Natural killer cell (primary cell): Measurements from ENCODE around the gene AJUBA. TPM values are rescaled to one million over a fixed set of nuclear protein-coding genes. Genes with fewer than 3 reads are reported as not detected.

Source experiments
- ATAC-seq, 3 donors: fragments of 150-1000 bp in 2 of 3; fragments of 200-7000 bp in 1 of 3; cut with Tn5 transposase; 1 replicate in 1 of 3; 2 replicates in 2 of 3; pipeline ENCODE4 v1.10.0; 2021; ENCODE audit warnings: mild to moderate bottlenecking in 2 of 3, moderate library complexity in 2 of 3
- DNase-seq, 2 donors: peaks; one replicate each; pipeline versions ENCODE4 v3.0.0 to v3.0.0-alpha.2; 2013 to 2021; ENCODE audit warnings: mixed read lengths in 1 of 2
- H3K27ac ChIP-seq: one replicate; pipeline ENCODE4 v1.5.1; 2013; ENCODE audit warnings: mild to moderate bottlenecking, low read length
- H3K27me3 ChIP-seq: one replicate; pipeline ENCODE4 v1.6.1; 2013; ENCODE audit warnings: low read length; ENCODE audit not compliant: control insufficient read depth, insufficient read depth
- H3K36me3 ChIP-seq: one replicate; pipeline ENCODE4 v1.6.1; 2013; ENCODE audit warnings: low read length; ENCODE audit not compliant: control insufficient read depth, insufficient read depth
- H3K4me1 ChIP-seq: one replicate; pipeline ENCODE4 v1.6.1; 2013; ENCODE audit warnings: low read length; ENCODE audit not compliant: control insufficient read depth, insufficient read depth
- H3K4me3 ChIP-seq: one replicate; pipeline ENCODE4 v1.5.1; 2013; ENCODE audit warnings: low read length
- H3K9me3 ChIP-seq: one replicate; pipeline ENCODE4 v1.6.1; 2013; ENCODE audit warnings: low read length; ENCODE audit not compliant: control insufficient read depth, insufficient read depth
- H3K27ac Mint-ChIP-seq, 2 donors: one replicate each; pipeline ENCODE4 v1.8.0; 2022; ENCODE audit warnings: mild to moderate bottlenecking in 2 of 2, mixed read lengths in 2 of 2, moderate library complexity in 1 of 2
- H3K27me3 Mint-ChIP-seq, 2 donors: one replicate each; pipeline ENCODE4 v1.8.0; 2022; ENCODE audit warnings: low read depth in 2 of 2, mixed read lengths in 2 of 2
- H3K36me3 Mint-ChIP-seq: one replicate; pipeline ENCODE4 v1.8.0; 2022; ENCODE audit warnings: mixed read lengths
- H3K4me1 Mint-ChIP-seq, 2 donors: one replicate each; pipeline ENCODE4 v1.8.0; 2022; ENCODE audit warnings: mixed read lengths in 2 of 2
- H3K4me3 Mint-ChIP-seq: one replicate; pipeline ENCODE4 v1.8.0; 2022; ENCODE audit warnings: mild to moderate bottlenecking, moderate library complexity, mixed read lengths
- H3K9me3 Mint-ChIP-seq, 2 donors: one replicate each; pipeline ENCODE4 v1.8.0; 2022; ENCODE audit warnings: mixed read lengths in 2 of 2
- WGBS: methylation state at CpG from one replicate; pipeline ENCODE4 v1.1.7; 2013; ENCODE audit warnings: missing lambda C conversion rate; ENCODE audit not compliant: insufficient coverage; 5-methylcytosine and 5-hydroxymethylcytosine counted together
- intact Hi-C: fragments of 100-400 bp; cut with micrococcal nuclease; formaldehyde crosslinking; loops from one replicate; pipeline ENCODE4 v1.14.2; 2022
- total RNA-seq, 4 donors: library from RNA; stranded (reverse); fragments of 120-200 nt in 1 of 4; gene quantifications; one replicate each; pipeline versions ENCODE4 v1.2.3 to v1.2.4, GENCODE V29; 2013 to 2022
- TF ChIP-seq, protein P1 (sequence below): fragments of 200-600 bp; IDR thresholded peaks from one replicate; pipeline ENCODE4 v1.8.0; 2022; ENCODE audit warnings: antibody characterized with exemption

Gene AJUBA
- total RNA-seq, 3 donors from 2014 or later (not counting 1 experiment from before 2014, with no cell fraction given) = 0.45 to 0.61 (median 0.56) TPM

DNA sequence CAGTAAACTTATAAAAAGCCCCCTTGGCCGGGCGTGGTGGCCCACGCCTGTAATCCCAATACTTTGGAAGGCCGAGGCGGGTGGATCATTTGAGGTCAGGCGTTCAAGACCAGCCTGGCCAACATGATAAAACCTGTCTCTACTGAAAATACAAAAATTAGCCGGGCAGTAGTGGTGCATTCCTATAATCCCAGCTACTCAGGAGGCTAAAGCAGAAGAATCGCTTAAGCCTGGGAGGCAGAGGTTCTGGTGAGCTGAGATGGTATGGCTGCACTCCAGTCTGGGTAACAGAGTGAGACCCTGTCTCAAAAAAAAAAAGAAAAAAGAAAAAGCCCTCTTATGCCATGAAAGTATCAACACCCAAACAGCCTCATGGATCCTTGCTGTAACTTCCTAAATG lies 56.8 kb downstream of the AJUBA start:
- TF ChIP-seq, protein P1, sequence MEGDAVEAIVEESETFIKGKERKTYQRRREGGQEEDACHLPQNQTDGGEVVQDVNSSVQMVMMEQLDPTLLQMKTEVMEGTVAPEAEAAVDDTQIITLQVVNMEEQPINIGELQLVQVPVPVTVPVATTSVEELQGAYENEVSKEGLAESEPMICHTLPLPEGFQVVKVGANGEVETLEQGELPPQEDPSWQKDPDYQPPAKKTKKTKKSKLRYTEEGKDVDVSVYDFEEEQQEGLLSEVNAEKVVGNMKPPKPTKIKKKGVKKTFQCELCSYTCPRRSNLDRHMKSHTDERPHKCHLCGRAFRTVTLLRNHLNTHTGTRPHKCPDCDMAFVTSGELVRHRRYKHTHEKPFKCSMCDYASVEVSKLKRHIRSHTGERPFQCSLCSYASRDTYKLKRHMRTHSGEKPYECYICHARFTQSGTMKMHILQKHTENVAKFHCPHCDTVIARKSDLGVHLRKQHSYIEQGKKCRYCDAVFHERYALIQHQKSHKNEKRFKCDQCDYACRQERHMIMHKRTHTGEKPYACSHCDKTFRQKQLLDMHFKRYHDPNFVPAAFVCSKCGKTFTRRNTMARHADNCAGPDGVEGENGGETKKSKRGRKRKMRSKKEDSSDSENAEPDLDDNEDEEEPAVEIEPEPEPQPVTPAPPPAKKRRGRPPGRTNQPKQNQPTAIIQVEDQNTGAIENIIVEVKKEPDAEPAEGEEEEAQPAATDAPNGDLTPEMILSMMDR = no peak
- H3K4me3 ChIP-seq = no peak overlapping the region

DNA sequence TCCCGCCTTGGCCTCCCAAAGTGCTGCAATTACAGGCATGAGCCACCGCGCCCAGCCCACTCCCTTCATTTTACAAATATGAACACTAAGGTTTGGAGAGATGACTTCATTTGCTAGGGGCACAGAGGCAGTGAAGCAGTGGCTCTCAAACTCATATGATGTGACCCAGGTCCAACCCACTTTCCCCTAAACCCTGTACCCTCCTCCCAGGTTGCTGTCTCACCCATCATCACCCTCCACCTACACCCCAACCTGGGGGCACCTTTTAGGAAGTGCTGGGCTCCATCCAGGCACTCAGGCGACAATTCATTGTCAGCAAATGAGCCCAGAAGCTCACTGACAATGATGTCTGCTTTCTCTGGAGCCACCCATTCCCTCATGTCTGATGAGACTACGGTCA lies 58.6 kb downstream of the AJUBA start:
- Mint-ChIP-seq H3K36me3 (no peaks in the 10 kb centered on the region), H3K4me3 (no peak overlapping the region), H3K27ac (no peak overlapping the region), H3K27me3 (peaks cover 0 to 3% of the 10 kb centered on the region in 2 donors), H3K4me1 (peaks cover 11 to 13% of the 10 kb centered on the region in 2 donors), H3K9me3 (no peaks in the 10 kb centered on the region)
- DNase-seq = no peak
- no peak for ATAC-seq
- Histone ChIP-seq H3K4me3 (no peak overlapping the region), H3K27me3 (no peaks in the 10 kb centered on the region), H3K9me3 (no peaks in the 10 kb centered on the region), H3K4me1 (peaks cover 12% of the 10 kb centered on the region), H3K27ac (no peak overlapping the region), H3K36me3 (peaks cover 28% of the 10 kb centered on the region)
- WGBS = 96% methylated on average over 4 of the region's 5 CpGs
- intact Hi-C loops = loop anchor here (10.0 kb wide), 1 partner anchor 1211 kb away; the partner anchor contains the start of genes FITM1 and PSME1
- TF ChIP-seq, protein P1 = no peak

More for the DNA sequence above, 56.8 kb downstream of the AJUBA start:
- H3K27ac Mint-ChIP-seq = no peak overlapping the region
- DNase-seq = no peak
- intact Hi-C loops = loop anchor here (10.0 kb wide), 1 partner anchor 1209 kb away; the partner anchor contains the start of genes FITM1 and PSME1
- Histone ChIP-seq H3K27ac (no peak overlapping the region), H3K27me3 (no peaks in the 10 kb centered on the region), H3K36me3 (peaks cover 28% of the 10 kb centered on the region), H3K4me1 (peaks cover 14% of the 10 kb centered on the region), H3K9me3 (no peaks in the 10 kb centered on the region)
- H3K36me3 Mint-ChIP-seq = no peaks in the 10 kb centered on the region
- no peak overlapping the region for H3K4me3 Mint-ChIP-seq
- H3K4me1 Mint-ChIP-seq = no peaks in the 10 kb centered on the region
- no peak for ATAC-seq
- WGBS = 99% methylated on average over 7 of the region's 8 CpGs
- no peaks in the 10 kb centered on the region for H3K27me3 Mint-ChIP-seq
- H3K9me3 Mint-ChIP-seq = no peaks in the 10 kb centered on the region

DNA sequence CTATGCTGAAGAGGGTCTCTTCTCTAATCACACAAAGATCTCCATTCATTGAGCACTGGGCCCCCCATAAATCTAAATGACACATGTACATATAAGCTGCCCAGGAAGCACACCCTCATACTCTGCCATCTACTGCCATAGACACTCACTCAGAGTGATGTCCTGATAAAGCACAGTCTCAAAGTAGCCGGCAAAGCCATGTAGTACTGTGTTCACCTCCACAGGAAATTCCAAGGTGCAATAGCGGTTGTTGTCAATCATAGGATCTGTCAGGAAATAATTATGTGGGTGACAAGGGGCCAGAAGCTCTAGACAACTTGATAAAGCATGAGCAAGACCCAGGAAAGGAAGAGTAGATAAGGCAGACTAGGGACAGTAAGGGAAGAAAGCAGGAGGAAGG lies 60.1 kb downstream of the AJUBA start:
- no peak for ATAC-seq
- Mint-ChIP-seq H3K4me1 (peaks cover 22 to 26% of the 10 kb centered on the region in 2 donors), H3K36me3 (no peaks in the 10 kb centered on the region), H3K27me3 (peaks cover 0 to 3% of the 10 kb centered on the region in 2 donors), H3K27ac (no peak overlapping the region), H3K9me3 (no peaks in the 10 kb centered on the region), H3K4me3 (no peak overlapping the region)
- intact Hi-C loops = loop anchor here (10.0 kb wide), 1 partner anchor 1213 kb away; the partner anchor contains the start of genes FITM1 and PSME1
- Histone ChIP-seq H3K36me3 (peaks cover 28% of the 10 kb centered on the region), H3K9me3 (no peaks in the 10 kb centered on the region), H3K4me1 (peaks cover 17% of the 10 kb centered on the region), H3K4me3 (no peak overlapping the region), H3K27ac (no peak overlapping the region), H3K27me3 (no peaks in the 10 kb centered on the region)
- WGBS = 100% methylated on average over 2 of the region's 2 CpGs
- TF ChIP-seq, protein P1 = no peak
- no peak for DNase-seq

Other genes with a start within 250 kb of the AJUBA start
- gene OXA1L, start 215.9 kb downstream of the AJUBA start, total RNA-seq = 100 to 1,000 TPM; 121 to 143 (median 125) TPM
- gene SLC7A7, start 167.1 kb downstream of the AJUBA start, total RNA-seq = 10 to 100 TPM in 1 of 3 donors, 1 to 10 TPM in 2; 4.3 to 16.8 (median 9.6) TPM
- 10 to 100 TPM; 40.5 to 42.0 (median 41.6) TPM for gene MRPL52, start 152.7 kb downstream of the AJUBA start, total RNA-seq
- gene MMP14, start 146.0 kb downstream of the AJUBA start, total RNA-seq = 1 to 10 TPM; 1.2 to 1.7 (median 1.4) TPM
- gene LRP10, start 110.8 kb downstream of the AJUBA start, total RNA-seq = 100 to 1,000 TPM in 2 of 3 donors, 10 to 100 TPM in 1; 97.8 to 118 (median 102) TPM
- gene REM2, start 99.3 kb downstream of the AJUBA start, total RNA-seq = 1 to 10 TPM; 4.0 to 8.1 (median 7.9) TPM
- 100 to 1,000 TPM in 2 of 3 donors, 10 to 100 TPM in 1; 86.4 to 120 (median 108) TPM for gene RBM23, start 63.4 kb downstream of the AJUBA start, total RNA-seq
- gene PRMT5, start 53.2 kb downstream of the AJUBA start, total RNA-seq = 10 to 100 TPM; 16.3 to 22.4 (median 18.5) TPM
- gene HAUS4, start 25.5 kb downstream of the AJUBA start, total RNA-seq = 10 to 100 TPM; 17.0 to 21.2 (median 20.2) TPM
- 10 to 100 TPM; 12.1 to 15.1 (median 13.6) TPM for gene C14orf93, start 27.6 kb upstream of the AJUBA start, total RNA-seq
- 10 to 100 TPM; 15.7 to 19.1 (median 16.4) TPM for gene PSMB5, start 52.3 kb upstream of the AJUBA start, total RNA-seq
- not detected for gene PSMB11, start 59.7 kb upstream of the AJUBA start, total RNA-seq
- gene CDH24, start 75.0 kb upstream of the AJUBA start, total RNA-seq = 1 to 10 TPM; 1.9 to 4.9 (median 2.8) TPM
- 100 to 1,000 TPM; 321 to 395 (median 347) TPM for gene ACIN1, start 112.6 kb upstream of the AJUBA start, total RNA-seq
- gene C14orf119, start 113.0 kb upstream of the AJUBA start, total RNA-seq = 10 to 100 TPM; 10.6 to 19.0 (median 14.7) TPM
- gene CIROP, start 122.4 kb upstream of the AJUBA start, total RNA-seq = not detected
- gene CEBPE, start 136.7 kb upstream of the AJUBA start, total RNA-seq = not detected
- gene SLC7A8, start 201.1 kb upstream of the AJUBA start, total RNA-seq = 1 to 10 TPM in 2 of 3 donors, under 1 TPM in 1; 0.42 to 1.2 (median 1.0) TPM